ENCODE data around the gene EVC2.

Gene EVC2, protein sequence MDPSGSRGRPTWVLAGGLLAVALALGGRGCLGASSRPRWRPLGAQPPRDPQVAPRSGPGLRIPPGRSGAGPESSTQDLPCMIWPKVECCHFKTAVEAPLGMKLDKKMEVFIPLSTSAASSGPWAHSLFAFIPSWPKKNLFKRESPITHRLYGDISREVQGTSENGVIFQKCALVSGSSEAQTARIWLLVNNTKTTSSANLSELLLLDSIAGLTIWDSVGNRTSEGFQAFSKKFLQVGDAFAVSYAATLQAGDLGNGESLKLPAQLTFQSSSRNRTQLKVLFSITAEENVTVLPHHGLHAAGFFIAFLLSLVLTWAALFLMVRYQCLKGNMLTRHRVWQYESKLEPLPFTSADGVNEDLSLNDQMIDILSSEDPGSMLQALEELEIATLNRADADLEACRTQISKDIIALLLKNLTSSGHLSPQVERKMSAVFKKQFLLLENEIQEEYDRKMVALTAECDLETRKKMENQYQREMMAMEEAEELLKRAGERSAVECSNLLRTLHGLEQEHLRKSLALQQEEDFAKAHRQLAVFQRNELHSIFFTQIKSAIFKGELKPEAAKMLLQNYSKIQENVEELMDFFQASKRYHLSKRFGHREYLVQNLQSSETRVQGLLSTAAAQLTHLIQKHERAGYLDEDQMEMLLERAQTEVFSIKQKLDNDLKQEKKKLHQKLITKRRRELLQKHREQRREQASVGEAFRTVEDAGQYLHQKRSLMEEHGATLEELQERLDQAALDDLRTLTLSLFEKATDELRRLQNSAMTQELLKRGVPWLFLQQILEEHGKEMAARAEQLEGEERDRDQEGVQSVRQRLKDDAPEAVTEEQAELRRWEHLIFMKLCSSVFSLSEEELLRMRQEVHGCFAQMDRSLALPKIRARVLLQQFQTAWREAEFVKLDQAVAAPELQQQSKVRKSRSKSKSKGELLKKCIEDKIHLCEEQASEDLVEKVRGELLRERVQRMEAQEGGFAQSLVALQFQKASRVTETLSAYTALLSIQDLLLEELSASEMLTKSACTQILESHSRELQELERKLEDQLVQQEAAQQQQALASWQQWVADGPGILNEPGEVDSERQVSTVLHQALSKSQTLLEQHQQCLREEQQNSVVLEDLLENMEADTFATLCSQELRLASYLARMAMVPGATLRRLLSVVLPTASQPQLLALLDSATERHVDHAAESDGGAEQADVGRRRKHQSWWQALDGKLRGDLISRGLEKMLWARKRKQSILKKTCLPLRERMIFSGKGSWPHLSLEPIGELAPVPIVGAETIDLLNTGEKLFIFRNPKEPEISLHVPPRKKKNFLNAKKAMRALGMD

DNA sequence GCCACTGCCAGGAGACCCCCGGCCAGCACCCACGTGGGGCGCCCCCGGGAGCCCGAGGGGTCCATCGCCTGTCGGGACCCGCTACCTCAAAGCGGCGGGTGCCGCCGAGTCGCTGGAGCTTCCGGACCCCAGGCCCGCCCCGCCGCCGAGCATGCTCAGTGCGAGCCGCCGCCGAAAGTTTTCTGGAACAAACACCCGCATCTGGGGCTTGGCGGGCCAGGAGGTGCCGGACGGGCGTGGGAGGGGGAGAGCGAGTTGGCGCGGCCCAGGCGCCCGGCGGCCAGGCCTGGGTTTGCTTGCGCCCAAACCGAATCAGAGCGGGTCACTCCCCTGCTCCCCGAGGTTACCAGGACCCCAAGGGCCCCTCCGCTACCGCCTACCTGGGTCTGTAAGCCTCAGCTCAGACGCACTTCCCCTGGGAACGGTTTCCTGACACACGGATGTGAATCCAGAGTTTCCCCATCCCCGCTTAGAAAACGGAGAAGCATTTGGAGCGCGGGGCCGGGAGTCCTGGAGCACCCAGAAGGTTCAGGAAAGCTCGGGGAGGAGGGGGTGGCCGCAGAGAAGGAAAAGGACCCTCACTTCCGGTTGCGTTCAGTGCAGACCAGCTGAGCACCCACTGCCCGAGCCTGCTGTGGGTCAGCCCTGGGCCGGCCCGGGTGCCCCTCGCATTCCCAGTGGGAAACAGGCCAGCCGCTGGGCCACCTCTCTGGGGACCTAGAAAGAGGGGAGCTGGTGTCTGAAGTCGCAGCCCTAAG, at the start of gene EVC2:
Gene EVC2 (minus strand): TSS at position 111 of the 758 bp plus-strand sequence. CDS start 46 bp downstream, at position 65.
- Mint-ChIP-seq H3K4me1 (peaks cover 45% of the 10 kb centered on the region), H3K27me3 (ENCODE audit: low read depth) (no peaks in the 10 kb centered on the region), H3K27ac (peak within 1 kb of the TSS; percentile 80 to 91 (median 91)), H3K9me3 (peaks cover 8% of the 10 kb centered on the region), H3K36me3 (ENCODE audit: low read depth) (peaks cover 30% of the 10 kb centered on the region), H3K4me3 (peak within 1 kb of the TSS; percentile 83 to 93 (median 91))
- TF ChIP-seq, protein P1, sequence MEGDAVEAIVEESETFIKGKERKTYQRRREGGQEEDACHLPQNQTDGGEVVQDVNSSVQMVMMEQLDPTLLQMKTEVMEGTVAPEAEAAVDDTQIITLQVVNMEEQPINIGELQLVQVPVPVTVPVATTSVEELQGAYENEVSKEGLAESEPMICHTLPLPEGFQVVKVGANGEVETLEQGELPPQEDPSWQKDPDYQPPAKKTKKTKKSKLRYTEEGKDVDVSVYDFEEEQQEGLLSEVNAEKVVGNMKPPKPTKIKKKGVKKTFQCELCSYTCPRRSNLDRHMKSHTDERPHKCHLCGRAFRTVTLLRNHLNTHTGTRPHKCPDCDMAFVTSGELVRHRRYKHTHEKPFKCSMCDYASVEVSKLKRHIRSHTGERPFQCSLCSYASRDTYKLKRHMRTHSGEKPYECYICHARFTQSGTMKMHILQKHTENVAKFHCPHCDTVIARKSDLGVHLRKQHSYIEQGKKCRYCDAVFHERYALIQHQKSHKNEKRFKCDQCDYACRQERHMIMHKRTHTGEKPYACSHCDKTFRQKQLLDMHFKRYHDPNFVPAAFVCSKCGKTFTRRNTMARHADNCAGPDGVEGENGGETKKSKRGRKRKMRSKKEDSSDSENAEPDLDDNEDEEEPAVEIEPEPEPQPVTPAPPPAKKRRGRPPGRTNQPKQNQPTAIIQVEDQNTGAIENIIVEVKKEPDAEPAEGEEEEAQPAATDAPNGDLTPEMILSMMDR (IDR thresholded peaks at IDR 0.05; ENCODE audit: unreplicated experiment in 3 of 3), result no peak

GRCh38 chr4:5757954-5758353, 49.6 kb upstream of the EVC2 start:
- Mint-ChIP-seq H3K4me1 (no peaks in the 10 kb centered on the region), H3K36me3 (ENCODE audit: low read depth) (peaks cover 51% of the 10 kb centered on the region), H3K27ac (no peak overlapping the region), H3K27me3 (ENCODE audit: low read depth) (no peaks in the 10 kb centered on the region), H3K9me3 (peaks cover 3% of the 10 kb centered on the region), H3K4me3 (no peak overlapping the region)
- TF ChIP-seq, protein P1 (IDR thresholded peaks at IDR 0.05; ENCODE audit: unreplicated experiment in 3 of 3), result no peak

DNA sequence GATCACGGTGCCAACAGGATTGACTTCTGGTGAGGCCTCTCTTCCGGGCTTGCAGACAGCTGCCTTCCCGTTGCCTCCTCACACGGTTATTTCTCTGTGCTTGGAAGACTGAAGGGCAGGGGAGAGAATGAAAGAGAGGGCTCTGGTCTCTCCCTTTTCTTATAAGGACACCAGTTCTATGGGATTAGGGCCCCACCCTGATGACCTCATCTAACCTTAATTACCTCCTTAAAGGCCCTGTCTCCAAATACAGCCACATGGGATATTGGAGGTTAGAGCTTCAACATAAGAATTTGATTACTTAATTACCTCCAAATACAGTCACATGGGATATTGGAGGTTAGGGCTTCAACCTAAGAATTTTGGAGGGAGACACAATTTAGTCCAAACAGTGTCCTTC, 49.2 kb upstream of the EVC2 start:
- Mint-ChIP-seq H3K27ac (no peak overlapping the region), H3K9me3 (peaks cover 3% of the 10 kb centered on the region), H3K36me3 (ENCODE audit: low read depth) (peaks cover 54% of the 10 kb centered on the region), H3K4me1 (no peaks in the 10 kb centered on the region), H3K4me3 (no peak overlapping the region), H3K27me3 (ENCODE audit: low read depth) (no peaks in the 10 kb centered on the region)
- TF ChIP-seq, protein P1 (IDR thresholded peaks at IDR 0.05; ENCODE audit: unreplicated experiment in 3 of 3), result no peak

GRCh38 chr4:5757091-5757490, 48.7 kb upstream of the EVC2 start:
- H3K9me3 Mint-ChIP-seq, result peaks cover 3% of the 10 kb centered on the region
- no peaks in the 10 kb centered on the region for H3K27me3 Mint-ChIP-seq (ENCODE audit: low read depth)
- TF ChIP-seq, protein P1 (IDR thresholded peaks at IDR 0.05; ENCODE audit: unreplicated experiment in 3 of 3), result no peak
- peaks cover 54% of the 10 kb centered on the region for H3K36me3 Mint-ChIP-seq (ENCODE audit: low read depth)
- no peak overlapping the region for H3K4me3 Mint-ChIP-seq
- no peak overlapping the region for H3K27ac Mint-ChIP-seq
- no peaks in the 10 kb centered on the region for H3K4me1 Mint-ChIP-seq

- Mint-ChIP-seq H3K9me3 (peaks cover 3% of the 10 kb centered on the region), H3K4me1 (peaks cover 2% of the 10 kb centered on the region)
Measured at GRCh38 chr4:5756271-5756670, 47.9 kb upstream of the EVC2 start.

More at GRCh38 chr4:5756271-5756670, 47.9 kb upstream of the EVC2 start:
- H3K36me3 Mint-ChIP-seq (ENCODE audit: low read depth), result peaks cover 51% of the 10 kb centered on the region
- H3K27ac Mint-ChIP-seq, result no peak overlapping the region
- H3K4me3 Mint-ChIP-seq, result no peak overlapping the region
- no peaks in the 10 kb centered on the region for H3K27me3 Mint-ChIP-seq (ENCODE audit: low read depth)
- TF ChIP-seq, protein P1 (IDR thresholded peaks at IDR 0.05; ENCODE audit: unreplicated experiment in 3 of 3), result no peak

All from nephron (organoid).